ENCODE results near the gene NYAP1. TPM values are rescaled to one million over a fixed set of nuclear protein-coding genes. Genes with fewer than 3 reads are reported as not detected.
"Not testable (repeated sequence)": the region's sequence is repeated elsewhere in the genome, so short reads cannot be mapped to it uniquely, and the experiment has no call there.

Gene NYAP1
- total RNA-seq, 1 experiment from 2014 or later: 0.38 TPM

DNA sequence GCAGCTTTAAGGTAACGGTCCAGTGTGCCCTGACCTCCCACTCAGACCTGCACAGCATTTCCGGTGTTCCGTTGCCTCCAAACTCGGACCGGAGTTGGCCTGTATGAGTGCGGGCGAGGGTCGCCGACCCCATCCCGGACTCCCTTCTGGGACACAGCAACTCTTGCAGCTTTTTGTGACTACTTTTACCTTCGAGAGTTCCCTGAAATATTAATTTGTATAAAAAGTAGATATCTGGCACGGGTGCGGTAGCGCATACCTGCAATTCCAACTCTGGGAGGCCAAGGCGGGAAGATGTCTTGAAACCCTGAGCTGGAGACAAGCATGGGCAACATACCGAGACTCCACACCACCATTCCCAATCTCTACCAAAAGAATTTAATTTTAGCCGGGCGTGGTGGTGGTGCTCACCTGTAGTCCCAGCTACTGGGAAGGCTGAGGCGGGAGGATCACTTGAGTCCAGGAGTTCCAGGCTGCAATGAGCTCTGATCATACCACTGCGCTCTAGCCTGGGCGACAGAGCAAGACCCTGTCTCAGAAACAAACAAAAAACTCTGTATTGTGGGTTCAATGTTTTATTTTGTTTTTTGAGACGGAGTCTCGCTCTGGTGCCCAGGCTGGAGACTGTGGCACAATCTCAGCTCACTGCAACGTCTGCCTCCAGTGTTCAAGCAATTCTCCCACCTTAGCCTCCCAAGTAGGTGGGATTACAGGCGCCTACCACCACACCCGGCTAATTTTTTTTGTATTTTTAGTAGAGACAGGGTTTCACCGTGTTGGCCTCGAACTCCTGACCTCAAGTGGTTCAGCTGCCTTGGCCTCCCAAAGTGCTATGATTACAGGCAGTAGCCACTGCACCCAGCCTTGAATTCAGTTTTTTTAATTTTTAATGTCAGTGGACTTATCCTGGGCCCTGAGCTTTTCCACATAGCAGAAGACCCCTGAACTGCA is 46.3 kb upstream of the NYAP1 start:
- no peak for DNase-seq
- Mint-ChIP-seq H3K4me3 (ENCODE audit: low read depth, unreplicated experiment) (no peak overlapping the region), H3K36me3 (ENCODE audit: insufficient read depth, unreplicated experiment) (peaks cover 40% of the 10 kb centered on the region), H3K9me3 (ENCODE audit: low read depth, unreplicated experiment) (no peaks in the 10 kb centered on the region), H3K4me1 (ENCODE audit: low read depth, unreplicated experiment) (peaks cover 10% of the 10 kb centered on the region), H3K27ac (ENCODE audit: unreplicated experiment) (no peak overlapping the region), H3K27me3 (ENCODE audit: unreplicated experiment) (no peaks in the 10 kb centered on the region)
- no peak for TF ChIP-seq CTCF (IDR thresholded peaks at IDR 0.05; ENCODE audit: unreplicated experiment)
- intact Hi-C loops (cut with micrococcal nuclease; ENCODE audit: unreplicated experiment): no loop called here
- no TSS peak for BruUV-seq (replicated peaks)
- CTCF ChIA-PET: interaction anchor here (0.5 kb wide), 1 partner anchor 320 kb away, joined by 3 read pairs; no protein-coding TSS in a partner anchor

DNA sequence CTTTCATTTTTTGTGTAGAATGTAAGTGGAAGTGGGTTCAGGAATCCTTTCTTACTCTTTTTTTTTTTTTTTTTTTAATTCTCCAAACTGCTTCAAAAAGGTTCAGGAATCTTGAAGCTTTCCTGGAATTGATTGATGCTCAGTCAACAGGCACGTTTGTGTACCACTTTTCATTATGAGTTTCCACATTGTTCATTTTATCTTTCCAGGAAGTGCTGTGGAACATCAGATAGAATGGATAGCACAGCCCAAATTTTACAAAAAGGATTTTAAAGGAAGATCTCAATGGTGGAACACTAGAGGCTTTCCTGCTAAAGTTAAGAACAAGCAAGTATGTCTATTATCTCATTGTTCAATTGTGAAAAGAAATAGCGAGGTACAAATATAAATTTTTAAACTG is 45.6 kb upstream of the NYAP1 start:
- CTCF ChIA-PET: no interaction called here
- H3K27ac Mint-ChIP-seq (ENCODE audit: unreplicated experiment): no peak overlapping the region

DNA sequence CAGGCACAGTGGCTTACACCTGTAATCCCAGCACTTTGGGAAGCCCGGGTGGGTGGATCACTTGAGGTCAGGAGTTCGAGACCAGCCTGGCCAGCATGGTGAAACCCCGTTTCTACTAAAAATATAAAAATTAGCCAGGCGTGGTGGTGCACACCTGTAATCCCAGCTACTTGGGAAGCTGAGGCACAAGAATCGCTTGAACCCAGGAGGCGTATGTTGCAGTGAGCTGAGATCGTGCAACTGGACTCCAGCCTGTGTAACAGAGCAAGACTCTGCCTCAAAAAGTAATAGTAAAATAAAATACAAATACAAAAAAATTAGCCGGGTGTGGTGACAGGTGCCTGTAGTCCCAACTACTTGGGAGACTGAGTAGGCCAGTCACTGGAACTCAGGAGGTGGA is 45.0 kb upstream of the NYAP1 start:
- peaks cover 10% of the 10 kb centered on the region for H3K4me1 Mint-ChIP-seq (ENCODE audit: low read depth, unreplicated experiment)
- intact Hi-C loops (cut with micrococcal nuclease; ENCODE audit: unreplicated experiment); DNase-seq; H3K9me3 Mint-ChIP-seq (ENCODE audit: low read depth, unreplicated experiment); H3K4me3 Mint-ChIP-seq (ENCODE audit: low read depth, unreplicated experiment); H3K27me3 Mint-ChIP-seq (ENCODE audit: unreplicated experiment); BruUV-seq (replicated peaks); CTCF ChIA-PET; H3K27ac Mint-ChIP-seq (ENCODE audit: unreplicated experiment): not testable (repeated sequence)
- H3K36me3 Mint-ChIP-seq (ENCODE audit: insufficient read depth, unreplicated experiment): peaks cover 30% of the 10 kb centered on the region

More for the DNA sequence above, 45.6 kb upstream of the NYAP1 start:
- TF ChIP-seq CTCF (IDR thresholded peaks at IDR 0.05; ENCODE audit: unreplicated experiment): no peak
- H3K36me3 Mint-ChIP-seq (ENCODE audit: insufficient read depth, unreplicated experiment): peaks cover 35% of the 10 kb centered on the region
- intact Hi-C loops (cut with micrococcal nuclease; ENCODE audit: unreplicated experiment): no loop called here
- no TSS peak for BruUV-seq (replicated peaks)
- DNase-seq: no peak
- peaks cover 10% of the 10 kb centered on the region for H3K4me1 Mint-ChIP-seq (ENCODE audit: low read depth, unreplicated experiment)
- H3K9me3 Mint-ChIP-seq (ENCODE audit: low read depth, unreplicated experiment): no peaks in the 10 kb centered on the region
- H3K4me3 Mint-ChIP-seq (ENCODE audit: low read depth, unreplicated experiment): no peak overlapping the region
- H3K27me3 Mint-ChIP-seq (ENCODE audit: unreplicated experiment): no peaks in the 10 kb centered on the region

GRCh38 chr7:100439244-100439643 is 44.5 kb upstream of the NYAP1 start:
- BruUV-seq (replicated peaks); H3K4me3 Mint-ChIP-seq (ENCODE audit: low read depth, unreplicated experiment); DNase-seq; CTCF ChIA-PET; H3K27me3 Mint-ChIP-seq (ENCODE audit: unreplicated experiment); intact Hi-C loops (cut with micrococcal nuclease; ENCODE audit: unreplicated experiment); H3K27ac Mint-ChIP-seq (ENCODE audit: unreplicated experiment); H3K9me3 Mint-ChIP-seq (ENCODE audit: low read depth, unreplicated experiment); H3K4me1 Mint-ChIP-seq (ENCODE audit: low read depth, unreplicated experiment): not testable (repeated sequence)
- H3K36me3 Mint-ChIP-seq (ENCODE audit: insufficient read depth, unreplicated experiment): peaks cover 25% of the 10 kb centered on the region

DNA sequence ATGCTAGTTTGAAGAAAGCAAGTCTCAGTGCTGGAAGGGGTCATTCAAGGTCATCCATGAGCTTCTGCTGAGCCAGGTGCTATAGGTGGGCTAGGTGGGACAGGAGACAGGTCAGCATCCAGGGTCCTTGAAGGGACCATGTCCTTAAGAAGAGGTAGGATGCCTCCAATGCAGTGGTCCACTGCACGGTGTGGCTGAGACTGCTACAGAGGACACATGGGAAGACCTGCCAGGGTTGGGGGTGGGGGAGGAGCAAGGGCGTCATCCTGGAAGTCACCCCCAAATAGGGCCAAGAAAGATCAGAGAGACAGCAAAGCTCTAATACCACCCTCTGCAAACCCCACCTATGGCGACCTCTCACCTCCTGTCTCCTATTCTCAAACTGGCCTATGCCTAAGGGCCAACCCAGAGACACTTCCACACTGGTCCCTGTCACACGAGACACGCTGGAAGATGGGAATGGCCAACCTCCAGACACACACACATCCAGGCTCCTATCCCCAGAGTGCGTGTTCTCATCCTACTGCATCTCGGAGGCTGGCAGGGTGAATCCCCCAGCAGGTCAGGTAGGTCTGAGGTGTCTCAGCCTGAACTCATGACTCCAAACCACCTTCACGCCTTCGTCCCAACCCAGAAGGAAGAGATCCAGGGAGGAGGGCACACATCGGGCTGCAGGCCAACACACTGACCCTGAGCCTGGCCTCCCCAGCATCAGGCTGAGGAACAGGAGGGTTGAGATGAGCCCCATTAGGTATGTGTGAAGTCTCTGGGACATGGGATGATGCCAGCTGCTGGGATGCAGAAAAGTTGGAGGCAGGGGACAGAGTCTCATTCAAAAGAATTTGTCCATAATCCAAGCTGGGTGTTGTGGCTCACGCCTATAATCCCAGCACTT is 41.8 kb upstream of the NYAP1 start:
- Mint-ChIP-seq H3K27me3 (ENCODE audit: unreplicated experiment) (no peaks in the 10 kb centered on the region), H3K4me3 (ENCODE audit: low read depth, unreplicated experiment) (no peak overlapping the region), H3K4me1 (ENCODE audit: low read depth, unreplicated experiment) (no peaks in the 10 kb centered on the region), H3K9me3 (ENCODE audit: low read depth, unreplicated experiment) (no peaks in the 10 kb centered on the region), H3K27ac (ENCODE audit: unreplicated experiment) (no peak overlapping the region), H3K36me3 (ENCODE audit: insufficient read depth, unreplicated experiment) (no peaks in the 10 kb centered on the region)
- no peak for TF ChIP-seq CTCF (IDR thresholded peaks at IDR 0.05; ENCODE audit: unreplicated experiment)
- intact Hi-C loops (cut with micrococcal nuclease; ENCODE audit: unreplicated experiment): no loop called here
- no TSS peak for BruUV-seq (replicated peaks)
- no peak for DNase-seq
- CTCF ChIA-PET: no interaction called here
